ENCODE measurements around the gene ATP5PD. TPM values are rescaled to one million over a fixed set of nuclear protein-coding genes. Genes with fewer than 3 reads are reported as not detected.

ATP5PD gene
- total and polyA plus RNA-seq, 2 of the 13 experiments (the other 11 are each of a cell fraction or from before 2014, with no cell fraction given), result 158 to 428 TPM

DNA sequence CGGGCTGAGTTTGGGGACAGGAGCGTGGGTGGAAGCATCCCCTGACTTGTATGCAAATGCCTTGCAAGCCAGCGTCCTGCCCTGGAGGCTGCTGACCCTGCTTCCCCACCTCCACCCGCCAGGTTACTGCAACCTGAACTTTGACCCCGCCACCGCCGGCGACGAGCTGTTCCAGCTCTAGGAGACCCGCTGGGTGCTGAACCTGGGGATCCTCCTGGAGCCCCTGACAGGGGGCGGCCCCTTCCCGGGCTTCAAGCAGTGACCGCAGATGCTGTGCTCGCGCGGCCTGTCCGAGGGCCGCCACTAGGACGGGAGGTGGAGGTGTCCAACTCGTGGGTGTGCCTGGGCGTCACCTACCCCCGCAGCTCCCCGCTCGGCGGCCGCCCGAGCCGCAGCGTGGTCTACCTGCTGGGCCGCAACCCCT, 30.3 kb upstream of the ATP5PD start (continued):
- TF ChIP-seq NCOR1 (IDR thresholded peaks at IDR 0.05; ENCODE audit: borderline replicate concordance, low read length) (peak; percentile 69; the same call in 1 of the 2 replicates), BRD4 (CRISPR knock-in tag; IDR thresholded peaks at IDR 0.05) (peak; percentile 16; the same call in 1 of the 2 replicates), KDM5B (CRISPR knock-in tag; IDR thresholded peaks at IDR 0.05; ENCODE audit: borderline replicate concordance) (no peak), ZNF772 (CRISPR knock-in tag; IDR thresholded peaks at IDR 0.05) (peak; percentile 75), HOXA7 (CRISPR knock-in tag; IDR thresholded peaks at IDR 0.05) (no peak), CBFB (CRISPR knock-in tag; IDR thresholded peaks at IDR 0.05) (peak; percentile 86), ZNF552 (CRISPR knock-in tag; IDR thresholded peaks at IDR 0.05; ENCODE audit: borderline replicate concordance) (no peak), KDM5A (IDR thresholded peaks at IDR 0.05; ENCODE audit: borderline replicate concordance, low read length) (no peak), ZNF44 (CRISPR knock-in tag; IDR thresholded peaks at IDR 0.05) (no peak), ZFP37 (CRISPR knock-in tag; IDR thresholded peaks at IDR 0.05; ENCODE audit: borderline replicate concordance) (no peak), NR2F1 (CRISPR knock-in tag; IDR thresholded peaks at IDR 0.05) (peak; percentile 80 to 86; a peak in 3 of 4 replicates), NFKBIZ (CRISPR knock-in tag; IDR thresholded peaks at IDR 0.05) (0 out of 2 replicates have a peak, but pooled peaks have one; percentile 34), CEBPB (IDR thresholded peaks at IDR 0.05; ENCODE audit: borderline replicate concordance, low read depth, low read length) (peak; percentile 76), SRSF4 (IDR thresholded peaks at IDR 0.05; ENCODE audit: low read depth, low read length, poor library complexity, severe bottlenecking) (no peak), ZNF607 (CRISPR knock-in tag; IDR thresholded peaks at IDR 0.05; ENCODE audit: borderline replicate concordance) (no peak), ZNF30 (CRISPR knock-in tag; IDR thresholded peaks at IDR 0.05) (no peak), NFE2L1 (CRISPR knock-in tag; IDR thresholded peaks at IDR 0.05; ENCODE audit: borderline replicate concordance) (no peak), TARDBP (CRISPR knock-in tag; IDR thresholded peaks at IDR 0.05) (no peak), DNMT1 (CRISPR knock-in tag; IDR thresholded peaks at IDR 0.05) (no peak)
- TF ChIP-seq, protein P1, sequence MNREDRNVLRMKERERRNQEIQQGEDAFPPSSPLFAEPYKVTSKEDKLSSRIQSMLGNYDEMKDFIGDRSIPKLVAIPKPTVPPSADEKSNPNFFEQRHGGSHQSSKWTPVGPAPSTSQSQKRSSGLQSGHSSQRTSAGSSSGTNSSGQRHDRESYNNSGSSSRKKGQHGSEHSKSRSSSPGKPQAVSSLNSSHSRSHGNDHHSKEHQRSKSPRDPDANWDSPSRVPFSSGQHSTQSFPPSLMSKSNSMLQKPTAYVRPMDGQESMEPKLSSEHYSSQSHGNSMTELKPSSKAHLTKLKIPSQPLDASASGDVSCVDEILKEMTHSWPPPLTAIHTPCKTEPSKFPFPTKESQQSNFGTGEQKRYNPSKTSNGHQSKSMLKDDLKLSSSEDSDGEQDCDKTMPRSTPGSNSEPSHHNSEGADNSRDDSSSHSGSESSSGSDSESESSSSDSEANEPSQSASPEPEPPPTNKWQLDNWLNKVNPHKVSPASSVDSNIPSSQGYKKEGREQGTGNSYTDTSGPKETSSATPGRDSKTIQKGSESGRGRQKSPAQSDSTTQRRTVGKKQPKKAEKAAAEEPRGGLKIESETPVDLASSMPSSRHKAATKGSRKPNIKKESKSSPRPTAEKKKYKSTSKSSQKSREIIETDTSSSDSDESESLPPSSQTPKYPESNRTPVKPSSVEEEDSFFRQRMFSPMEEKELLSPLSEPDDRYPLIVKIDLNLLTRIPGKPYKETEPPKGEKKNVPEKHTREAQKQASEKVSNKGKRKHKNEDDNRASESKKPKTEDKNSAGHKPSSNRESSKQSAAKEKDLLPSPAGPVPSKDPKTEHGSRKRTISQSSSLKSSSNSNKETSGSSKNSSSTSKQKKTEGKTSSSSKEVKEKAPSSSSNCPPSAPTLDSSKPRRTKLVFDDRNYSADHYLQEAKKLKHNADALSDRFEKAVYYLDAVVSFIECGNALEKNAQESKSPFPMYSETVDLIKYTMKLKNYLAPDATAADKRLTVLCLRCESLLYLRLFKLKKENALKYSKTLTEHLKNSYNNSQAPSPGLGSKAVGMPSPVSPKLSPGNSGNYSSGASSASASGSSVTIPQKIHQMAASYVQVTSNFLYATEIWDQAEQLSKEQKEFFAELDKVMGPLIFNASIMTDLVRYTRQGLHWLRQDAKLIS (CRISPR knock-in tag; IDR thresholded peaks at IDR 0.05), result no peak
- TF ChIP-seq, protein P2, sequence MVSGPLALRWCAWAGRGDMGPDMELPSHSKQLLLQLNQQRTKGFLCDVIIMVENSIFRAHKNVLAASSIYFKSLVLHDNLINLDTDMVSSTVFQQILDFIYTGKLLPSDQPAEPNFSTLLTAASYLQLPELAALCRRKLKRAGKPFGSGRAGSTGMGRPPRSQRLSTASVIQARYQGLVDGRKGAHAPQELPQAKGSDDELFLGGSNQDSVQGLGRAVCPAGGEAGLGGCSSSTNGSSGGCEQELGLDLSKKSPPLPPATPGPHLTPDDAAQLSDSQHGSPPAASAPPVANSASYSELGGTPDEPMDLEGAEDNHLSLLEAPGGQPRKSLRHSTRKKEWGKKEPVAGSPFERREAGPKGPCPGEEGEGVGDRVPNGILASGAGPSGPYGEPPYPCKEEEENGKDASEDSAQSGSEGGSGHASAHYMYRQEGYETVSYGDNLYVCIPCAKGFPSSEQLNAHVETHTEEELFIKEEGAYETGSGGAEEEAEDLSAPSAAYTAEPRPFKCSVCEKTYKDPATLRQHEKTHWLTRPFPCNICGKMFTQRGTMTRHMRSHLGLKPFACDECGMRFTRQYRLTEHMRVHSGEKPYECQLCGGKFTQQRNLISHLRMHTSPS (CRISPR knock-in tag; IDR thresholded peaks at IDR 0.05; ENCODE audit: low read depth), result no peak
- TF ChIP-seq, protein P3, sequence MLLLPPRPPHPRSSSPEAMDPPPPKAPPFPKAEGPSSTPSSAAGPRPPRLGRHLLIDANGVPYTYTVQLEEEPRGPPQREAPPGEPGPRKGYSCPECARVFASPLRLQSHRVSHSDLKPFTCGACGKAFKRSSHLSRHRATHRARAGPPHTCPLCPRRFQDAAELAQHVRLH (CRISPR knock-in tag; IDR thresholded peaks at IDR 0.05; ENCODE audit: borderline replicate concordance, low read depth), result peak; percentile 67; the same call in 1 of the 2 replicates
- TF ChIP-seq, protein P4, sequence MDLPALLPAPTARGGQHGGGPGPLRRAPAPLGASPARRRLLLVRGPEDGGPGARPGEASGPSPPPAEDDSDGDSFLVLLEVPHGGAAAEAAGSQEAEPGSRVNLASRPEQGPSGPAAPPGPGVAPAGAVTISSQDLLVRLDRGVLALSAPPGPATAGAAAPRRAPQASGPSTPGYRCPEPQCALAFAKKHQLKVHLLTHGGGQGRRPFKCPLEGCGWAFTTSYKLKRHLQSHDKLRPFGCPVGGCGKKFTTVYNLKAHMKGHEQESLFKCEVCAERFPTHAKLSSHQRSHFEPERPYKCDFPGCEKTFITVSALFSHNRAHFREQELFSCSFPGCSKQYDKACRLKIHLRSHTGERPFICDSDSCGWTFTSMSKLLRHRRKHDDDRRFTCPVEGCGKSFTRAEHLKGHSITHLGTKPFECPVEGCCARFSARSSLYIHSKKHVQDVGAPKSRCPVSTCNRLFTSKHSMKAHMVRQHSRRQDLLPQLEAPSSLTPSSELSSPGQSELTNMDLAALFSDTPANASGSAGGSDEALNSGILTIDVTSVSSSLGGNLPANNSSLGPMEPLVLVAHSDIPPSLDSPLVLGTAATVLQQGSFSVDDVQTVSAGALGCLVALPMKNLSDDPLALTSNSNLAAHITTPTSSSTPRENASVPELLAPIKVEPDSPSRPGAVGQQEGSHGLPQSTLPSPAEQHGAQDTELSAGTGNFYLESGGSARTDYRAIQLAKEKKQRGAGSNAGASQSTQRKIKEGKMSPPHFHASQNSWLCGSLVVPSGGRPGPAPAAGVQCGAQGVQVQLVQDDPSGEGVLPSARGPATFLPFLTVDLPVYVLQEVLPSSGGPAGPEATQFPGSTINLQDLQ (CRISPR knock-in tag; IDR thresholded peaks at IDR 0.05), result no peak
